Endodermal cell (in vitro differentiated cells): ENCODE measurements around the gene GABRR1. TPM values are rescaled to one million over a fixed set of nuclear protein-coding genes. Genes with fewer than 3 reads are reported as not detected.

Experiments used
- DNase-seq: peaks from one replicate; pipeline ENCODE4 v3.0.0-alpha.2; 2017
- H3K27ac ChIP-seq: 2 replicates; pipeline ENCODE4 v1.5.1; 2013; ENCODE audit warnings: mild to moderate bottlenecking, low read depth, low read length, moderate library complexity
- H3K27me3 ChIP-seq: 2 replicates; pipeline ENCODE4 v1.6.1; 2013; ENCODE audit warnings: mild to moderate bottlenecking, low read length, moderate library complexity; ENCODE audit not compliant: insufficient read depth, control insufficient read depth, poor library complexity, severe bottlenecking
- H3K36me3 ChIP-seq: 2 replicates; pipeline ENCODE4 v1.7.0; 2013; ENCODE audit warnings: mild to moderate bottlenecking, low read length, moderate library complexity; ENCODE audit not compliant: control insufficient read depth, insufficient read depth
- H3K4me1 ChIP-seq: one replicate; pipeline ENCODE4 v1.7.0; 2013; ENCODE audit warnings: low read length; ENCODE audit not compliant: control insufficient read depth, insufficient read depth
- H3K4me3 ChIP-seq: 2 replicates; pipeline ENCODE4 v1.5.1; 2013; ENCODE audit warnings: mild to moderate bottlenecking, low read length, moderate library complexity
- H3K9ac ChIP-seq: 2 replicates; pipeline ENCODE4 v1.6.1; 2013; ENCODE audit warnings: mild to moderate bottlenecking, low read length, moderate library complexity; ENCODE audit not compliant: poor library complexity, severe bottlenecking; ENCODE audit errors: extremely low read depth
- H3K9me3 ChIP-seq: 2 replicates; pipeline ENCODE4 v1.6.1; 2013; ENCODE audit warnings: mild to moderate bottlenecking, low read length, moderate library complexity; ENCODE audit not compliant: control insufficient read depth
- H3K27ac Mint-ChIP-seq: 2 replicates; pipeline ENCODE4 v1.8.0; 2020; ENCODE audit warnings: mixed read lengths
- H3K27me3 Mint-ChIP-seq: 2 replicates; pipeline ENCODE4 v1.8.0; 2021; ENCODE audit warnings: mild to moderate bottlenecking, mixed read lengths; ENCODE audit not compliant: insufficient read depth
- H3K36me3 Mint-ChIP-seq: 2 replicates; pipeline ENCODE4 v1.8.0; 2020; ENCODE audit warnings: low read depth, mixed read lengths
- H3K4me1 Mint-ChIP-seq: 2 replicates; pipeline ENCODE4 v1.8.0; 2020; ENCODE audit warnings: mixed read lengths
- H3K4me3 Mint-ChIP-seq: 2 replicates; pipeline ENCODE4 v1.8.0; 2020; ENCODE audit warnings: mild to moderate bottlenecking, moderate library complexity, mixed read lengths
- H3K9me3 Mint-ChIP-seq: 2 replicates; pipeline ENCODE4 v1.8.0; 2020; ENCODE audit warnings: mild to moderate bottlenecking, mixed read lengths
- WGBS, 2 experiments: methylation state at CpG; one replicate each; pipeline versions ENCODE4 v1.1.5 to v1.1.7; 2013; ENCODE audit warnings: missing lambda C conversion rate in 2 of 2, mixed read lengths in 1 of 2; ENCODE audit not compliant: insufficient coverage in 1 of 2, insufficient read length in 1 of 2; 5-methylcytosine and 5-hydroxymethylcytosine counted together
- total RNA-seq, 2 donors: library from RNA; stranded (reverse); fragmentation: NEBNext Ultra II Directional in 1 of 2; extraction: Animal tissue kit (Norgen Biotek cat#: 25700) in 1 of 2; gene quantifications; 2 replicates in 1 of 2; 3 replicates in 1 of 2; pipeline ENCODE4 v1.2.1, GENCODE V29; 2021
- TF ChIP-seq, protein P1 (sequence below): fragments of 200-600 bp; sonication (generic); conservative IDR thresholded peaks from 2 replicates; pipeline ENCODE4 v1.5.0; 2021; ENCODE audit warnings: antibody characterized with exemption, mild to moderate bottlenecking

GABRR1 gene
- total RNA-seq, 2 donors from 2014 or later, result 0.46 TPM; not detected in 1

DNA sequence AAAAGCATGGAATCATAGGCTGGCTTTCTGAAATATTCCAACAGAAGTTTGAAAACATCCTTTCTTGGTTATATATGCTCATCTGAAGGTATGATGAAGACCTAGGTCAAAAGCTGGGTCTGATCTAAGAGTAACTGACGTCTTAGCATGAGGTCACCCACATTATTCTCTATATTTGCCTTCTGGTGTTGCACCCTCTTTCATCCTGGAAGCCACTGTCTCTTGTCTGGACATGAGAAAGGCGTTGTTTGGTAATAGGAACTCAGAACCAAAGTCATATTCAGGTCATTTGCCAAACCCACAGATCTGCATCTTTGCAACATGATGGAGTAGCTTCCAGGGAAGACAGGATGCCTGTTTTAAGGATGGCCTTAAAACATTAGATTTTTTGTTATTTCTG lies 17.6 kb downstream of the GABRR1 start:
- Histone ChIP-seq H3K36me3 (no peaks in the 10 kb centered on the region), H3K4me1 (no peaks in the 10 kb centered on the region), H3K27ac (no peak overlapping the region), H3K4me3 (no peak overlapping the region), H3K9me3 (peaks cover 13% of the 10 kb centered on the region), H3K27me3 (no peaks in the 10 kb centered on the region), H3K9ac (no peak overlapping the region)
- Mint-ChIP-seq H3K4me3 (no peak overlapping the region), H3K9me3 (peaks cover 5% of the 10 kb centered on the region), H3K36me3 (no peaks in the 10 kb centered on the region), H3K4me1 (peaks cover 4% of the 10 kb centered on the region), H3K27ac (no peak overlapping the region), H3K27me3 (peaks cover 2% of the 10 kb centered on the region)
- WGBS, 2 experiments, result 88 to 92% methylated on average over 2 of the region's 2 CpGs
- DNase-seq, result no peak
- TF ChIP-seq, protein P1, sequence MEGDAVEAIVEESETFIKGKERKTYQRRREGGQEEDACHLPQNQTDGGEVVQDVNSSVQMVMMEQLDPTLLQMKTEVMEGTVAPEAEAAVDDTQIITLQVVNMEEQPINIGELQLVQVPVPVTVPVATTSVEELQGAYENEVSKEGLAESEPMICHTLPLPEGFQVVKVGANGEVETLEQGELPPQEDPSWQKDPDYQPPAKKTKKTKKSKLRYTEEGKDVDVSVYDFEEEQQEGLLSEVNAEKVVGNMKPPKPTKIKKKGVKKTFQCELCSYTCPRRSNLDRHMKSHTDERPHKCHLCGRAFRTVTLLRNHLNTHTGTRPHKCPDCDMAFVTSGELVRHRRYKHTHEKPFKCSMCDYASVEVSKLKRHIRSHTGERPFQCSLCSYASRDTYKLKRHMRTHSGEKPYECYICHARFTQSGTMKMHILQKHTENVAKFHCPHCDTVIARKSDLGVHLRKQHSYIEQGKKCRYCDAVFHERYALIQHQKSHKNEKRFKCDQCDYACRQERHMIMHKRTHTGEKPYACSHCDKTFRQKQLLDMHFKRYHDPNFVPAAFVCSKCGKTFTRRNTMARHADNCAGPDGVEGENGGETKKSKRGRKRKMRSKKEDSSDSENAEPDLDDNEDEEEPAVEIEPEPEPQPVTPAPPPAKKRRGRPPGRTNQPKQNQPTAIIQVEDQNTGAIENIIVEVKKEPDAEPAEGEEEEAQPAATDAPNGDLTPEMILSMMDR, result no peak

DNA sequence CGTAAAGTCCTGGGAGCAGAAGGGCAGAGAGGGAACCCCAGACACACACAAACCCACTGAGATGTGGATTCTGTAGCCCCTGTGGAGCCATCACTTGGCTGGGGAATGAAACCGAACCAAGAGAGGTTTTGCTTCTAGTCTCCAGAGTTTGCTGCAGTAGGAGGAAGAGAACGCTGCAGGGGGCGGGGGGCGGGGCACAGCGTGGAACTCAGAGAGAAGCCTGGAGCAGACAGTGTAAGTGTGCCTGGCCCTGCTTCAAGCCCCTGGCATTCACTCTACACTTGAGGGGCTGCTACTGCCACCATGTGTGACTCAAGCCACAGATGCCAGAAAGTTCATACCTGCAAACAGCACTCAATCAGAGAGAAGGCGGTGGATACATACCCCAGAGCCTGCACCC lies 18.9 kb downstream of the GABRR1 start:
- peaks cover 4% of the 10 kb centered on the region for H3K4me1 Mint-ChIP-seq
- Histone ChIP-seq H3K27me3 (no peaks in the 10 kb centered on the region), H3K4me1 (no peaks in the 10 kb centered on the region), H3K27ac (no peak overlapping the region), H3K4me3 (no peak overlapping the region), H3K36me3 (no peaks in the 10 kb centered on the region), H3K9ac (no peak overlapping the region), H3K9me3 (peaks cover 13% of the 10 kb centered on the region)
- H3K27me3 Mint-ChIP-seq, result no peaks in the 10 kb centered on the region
- no peak overlapping the region for H3K4me3 Mint-ChIP-seq
- H3K9me3 Mint-ChIP-seq, result peaks cover 11% of the 10 kb centered on the region
- peak; percentile 77 for DNase-seq
- H3K36me3 Mint-ChIP-seq, result no peaks in the 10 kb centered on the region
- TF ChIP-seq, protein P1, result no peak
- WGBS, 2 experiments, result 65 to 69% methylated on average over 6 to 7 of the region's 7 CpGs
- no peak overlapping the region for H3K27ac Mint-ChIP-seq

DNA sequence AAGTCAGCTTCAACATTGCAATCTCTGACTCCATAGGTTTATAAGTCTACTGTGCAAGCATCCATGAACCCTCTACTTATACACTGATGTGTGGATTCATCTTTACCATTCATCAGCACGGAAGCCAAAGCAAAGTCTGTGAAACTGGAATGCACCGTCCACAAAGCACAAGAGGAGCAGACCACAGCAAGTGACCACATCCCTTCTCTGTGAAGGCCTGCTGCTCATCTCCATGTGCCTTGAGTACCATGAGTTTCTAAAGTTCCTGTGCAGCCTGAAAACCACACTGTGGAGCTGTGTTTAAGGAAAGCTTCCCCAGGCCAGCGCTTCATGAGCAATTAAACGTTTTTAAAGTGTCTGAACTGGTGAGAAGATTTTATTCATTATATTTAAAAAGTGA lies 20.0 kb downstream of the GABRR1 start:
- WGBS, 2 experiments, result 38 to 65% methylated on average over 2 to 4 of the region's 4 CpGs
- Mint-ChIP-seq H3K9me3 (peaks cover 11% of the 10 kb centered on the region), H3K4me1 (peaks cover 4% of the 10 kb centered on the region)

More for the DNA sequence above, 20.0 kb downstream of the GABRR1 start:
- no peak overlapping the region for H3K4me3 Mint-ChIP-seq
- no peak overlapping the region for H3K9ac ChIP-seq
- H3K27me3 ChIP-seq, result no peaks in the 10 kb centered on the region
- no peaks in the 10 kb centered on the region for H3K36me3 Mint-ChIP-seq
- no peaks in the 10 kb centered on the region for H3K36me3 ChIP-seq
- H3K9me3 ChIP-seq, result peaks cover 13% of the 10 kb centered on the region
- H3K4me1 ChIP-seq, result no peaks in the 10 kb centered on the region
- H3K27me3 Mint-ChIP-seq, result no peaks in the 10 kb centered on the region
- H3K27ac ChIP-seq, result no peak overlapping the region
- no peak overlapping the region for H3K4me3 ChIP-seq
- TF ChIP-seq, protein P1, result no peak
- H3K27ac Mint-ChIP-seq, result no peak overlapping the region
- DNase-seq, result no peak
